Measurements from ENCODE around the gene TEX13D. TPM values are rescaled to one million over a fixed set of nuclear protein-coding genes. Genes with fewer than 3 reads are reported as not detected.

Gene TEX13D
- total and polyA plus RNA-seq, 2 donors (not counting 3 experiments of a cell fraction or from before 2014, with no cell fraction given), result not detected

GRCh38 chrX:124347242-124347641 is 14.8 kb downstream of the TEX13D start:
- Histone ChIP-seq H3K36me3 (ENCODE audit: control insufficient read depth in 2 of 2, extremely low read depth in 1 of 2, insufficient read depth in 2 of 2, low read length in 2 of 2) (no peaks in the 10 kb centered on the region), H3K79me2 (ENCODE audit: control insufficient read depth, insufficient read depth, low read length) (no peaks in the 10 kb centered on the region), H3K27ac (ENCODE audit: insufficient read depth, low read depth, low read length) (no peak overlapping the region), H3K9me3 (replicated peaks; ENCODE audit: control insufficient read depth, insufficient read depth, low read length) (no peaks in the 10 kb centered on the region), H3K4me3 (replicated peaks in 1 of 3; ENCODE audit: insufficient read depth in 1 of 3, low read depth in 1 of 3, low read length in 3 of 3) (no peak overlapping the region), H3K4me1 (ENCODE audit: control insufficient read depth, extremely low read depth, insufficient read depth, low read length) (no peaks in the 10 kb centered on the region), H3K4me2 (ENCODE audit: insufficient read depth, low read length) (no peak overlapping the region), H2AFZ (ENCODE audit: low read depth, low read length) (no peak overlapping the region), H4K20me1 (replicated peaks; ENCODE audit: control insufficient read depth, extremely low read depth, insufficient read depth, low read length) (no peaks in the 10 kb centered on the region), H3K27me3 (ENCODE audit: control insufficient read depth in 2 of 2, insufficient read depth in 2 of 2, low read length in 2 of 2) (no peaks in the 10 kb centered on the region), H3K9me1 (replicated peaks; ENCODE audit: control insufficient read depth, extremely low read depth, insufficient read depth, low read length) (no peaks in the 10 kb centered on the region), H3K9ac (replicated peaks; ENCODE audit: extremely low read depth, insufficient read depth, low read length) (no peak overlapping the region)
- FAIRE-seq (no peak), DNase-seq (ENCODE audit: low read depth, low spot score) (no peak)
- intact Hi-C loops (cut with micrococcal nuclease) (no loop called here), dilution Hi-C loops (cut with MboI; ENCODE audit: extremely low pct_ligation_motif_present, low sequenced_read_pairs) (no loop called here)
- CTCF ChIA-PET, result no interaction called here
- TF ChIP-seq EZH2 (IDR thresholded peaks at IDR 0.05; ENCODE audit: borderline replicate concordance, low read depth, low read length, severe bottlenecking) (no peak), GATA2 (IDR thresholded peaks at IDR 0.05; ENCODE audit: insufficient read depth, insufficient read length, low read depth, low read length) (no peak), FOS (IDR thresholded peaks at IDR 0.05; ENCODE audit: borderline replicate concordance, insufficient read depth, low read length) (no peak), POLR2AphosphoS5 (IDR thresholded peaks at IDR 0.05; ENCODE audit: insufficient read depth, low read depth, low read length) (no peak), MYC (IDR thresholded peaks at IDR 0.05; ENCODE audit: low read depth, low read length) (no peak), POLR2A (IDR thresholded peaks at IDR 0.05; ENCODE audit: low read depth, low read length) (no peak), JUN (IDR thresholded peaks at IDR 0.05; ENCODE audit: borderline replicate concordance, insufficient read depth, insufficient read length, low read depth) (no peak), MAX (IDR thresholded peaks at IDR 0.05; ENCODE audit: insufficient read depth, insufficient read length) (no peak), CTCF (IDR thresholded peaks at IDR 0.05; ENCODE audit: extremely low read depth in 1 of 2, insufficient read depth in 1 of 2, low read depth in 1 of 2, low read length in 2 of 2) (no peak)
- POLR2A ChIA-PET, result no interaction called here
- BruUV-seq (replicated peaks), result no TSS peak
